GM18873 (cell line): ENCODE data around the gene RAMACL.
"Not testable (repeated sequence)": the region's sequence is repeated elsewhere in the genome, so short reads cannot be mapped to it uniquely, and the experiment has no call there.

ENCODE experiments used
- ATAC-seq: cut with Tn5 transposase; IDR thresholded peaks from one replicate; pipeline ENCODE4 v1.9.1; 2021; ENCODE audit warnings: mild to moderate bottlenecking, moderate library complexity, moderate number of reproducible peaks; ENCODE audit not compliant: unreplicated experiment, low FRiP score

The RAMACL gene

GRCh38 chr6:166598441-166599138 lies 12.1 kb upstream of the RAMACL start:
- no peak for ATAC-seq

GRCh38 chr6:166597711-166598440 lies 11.4 kb upstream of the RAMACL start:
- no peak for ATAC-seq

- ATAC-seq: no peak
These were observed 10.5 kb upstream of the RAMACL start for GRCh38 chr6:166596776-166597507.

- ATAC-seq: no peak
These were observed 9.5 kb upstream of the RAMACL start for GRCh38 chr6:166595949-166596348.

- no peak for ATAC-seq
These were observed 8.7 kb upstream of the RAMACL start for GRCh38 chr6:166595061-166595780.

- no peak for ATAC-seq
These were observed 6.3 kb upstream of the RAMACL start for GRCh38 chr6:166592821-166593220.

GRCh38 chr6:166591961-166592520 lies 5.6 kb upstream of the RAMACL start:
- ATAC-seq: no peak

GRCh38 chr6:166591026-166591425 lies 4.5 kb upstream of the RAMACL start:
- ATAC-seq: no peak

- no peak for ATAC-seq
These were observed 3.5 kb upstream of the RAMACL start for GRCh38 chr6:166589786-166590574.

- no peak for ATAC-seq
These were observed 2.9 kb upstream of the RAMACL start for GRCh38 chr6:166589337-166589731.

- ATAC-seq: no peak
These were observed 2.3 kb upstream of the RAMACL start for GRCh38 chr6:166588691-166589336.

GRCh38 chr6:166587631-166588413 lies 1.3 kb upstream of the RAMACL start:
- ATAC-seq: peak; percentile 74

GRCh38 chr6:166584853-166585429 lies 1.5 kb downstream of the RAMACL start:
- no peak for ATAC-seq

GRCh38 chr6:166584155-166584554 lies 2.3 kb downstream of the RAMACL start:
- no peak for ATAC-seq

- no peak for ATAC-seq
These were observed 3.1 kb downstream of the RAMACL start for GRCh38 chr6:166583230-166583965.

GRCh38 chr6:166582258-166582657 lies 4.2 kb downstream of the RAMACL start:
- ATAC-seq: no peak

GRCh38 chr6:166581801-166582200 lies 4.7 kb downstream of the RAMACL start:
- not testable (repeated sequence) for ATAC-seq
